GM18526 (cell line): ENCODE measurements around the gene CBX5.

Experiments used
- POLR2A ChIP-seq: IDR thresholded peaks from 3 replicates; pipeline ENCODE4 v1.6.1; 2011; ENCODE audit not compliant: insufficient read length; ENCODE audit errors: extremely low read depth

The CBX5 gene

DNA sequence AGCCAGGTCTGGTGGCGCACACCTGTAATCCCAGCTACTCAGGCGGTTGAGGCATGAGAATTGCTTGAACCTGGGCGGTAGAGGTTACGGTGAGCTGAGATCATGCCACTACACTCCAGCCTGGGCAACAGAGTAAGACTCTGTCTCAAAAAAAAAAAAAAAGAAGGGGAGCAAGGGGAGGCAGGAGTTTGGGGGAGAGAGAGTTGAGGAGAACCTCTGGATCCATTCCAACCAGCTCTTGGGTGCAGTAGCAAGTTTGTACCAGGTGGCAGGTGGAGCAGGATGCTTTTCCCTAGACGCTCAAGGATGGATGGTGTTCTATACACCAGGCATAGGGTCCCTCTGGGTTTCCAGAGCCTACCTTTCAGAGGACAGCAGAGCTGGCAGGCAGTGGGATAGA is 19.0 kb upstream of the CBX5 start:
- no peak for TF ChIP-seq POLR2A

DNA sequence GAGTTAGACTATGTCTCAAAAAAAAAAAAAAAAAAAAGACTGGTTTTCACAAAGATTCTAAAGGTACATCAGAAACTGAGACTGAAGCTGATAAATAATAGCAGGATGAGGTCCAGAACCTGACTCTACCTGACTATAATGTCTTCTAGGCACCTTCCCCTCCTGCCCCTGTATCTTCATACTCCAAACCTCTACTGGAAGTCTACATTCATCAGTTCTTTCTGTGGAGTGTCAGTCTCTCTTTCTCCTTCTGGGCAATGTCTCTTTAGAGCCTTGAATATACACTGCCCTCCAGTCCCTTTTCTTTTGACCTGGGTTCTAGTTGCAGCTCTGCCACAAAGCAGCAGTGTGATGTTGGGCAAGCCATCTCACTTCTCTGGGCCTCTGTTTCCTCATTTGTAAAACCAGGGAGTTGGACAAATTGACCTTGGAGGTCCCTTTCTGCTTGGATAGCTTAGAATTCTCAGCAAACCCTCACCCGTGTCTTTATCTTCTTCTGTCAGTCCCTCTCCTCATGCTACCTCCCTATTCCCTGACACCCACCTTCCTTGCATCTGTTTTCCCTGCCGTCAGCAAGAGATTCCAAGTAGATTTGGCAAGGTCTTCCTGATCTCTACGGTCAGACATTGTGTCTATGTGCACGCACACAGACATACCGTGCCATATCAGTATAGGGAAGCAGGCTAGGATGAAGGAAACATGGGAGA is 16.6 kb upstream of the CBX5 start:
- TF ChIP-seq POLR2A, result no peak

GRCh38 chr12:54294953-54295566 is 15.1 kb upstream of the CBX5 start:
- TF ChIP-seq POLR2A, result no peak

DNA sequence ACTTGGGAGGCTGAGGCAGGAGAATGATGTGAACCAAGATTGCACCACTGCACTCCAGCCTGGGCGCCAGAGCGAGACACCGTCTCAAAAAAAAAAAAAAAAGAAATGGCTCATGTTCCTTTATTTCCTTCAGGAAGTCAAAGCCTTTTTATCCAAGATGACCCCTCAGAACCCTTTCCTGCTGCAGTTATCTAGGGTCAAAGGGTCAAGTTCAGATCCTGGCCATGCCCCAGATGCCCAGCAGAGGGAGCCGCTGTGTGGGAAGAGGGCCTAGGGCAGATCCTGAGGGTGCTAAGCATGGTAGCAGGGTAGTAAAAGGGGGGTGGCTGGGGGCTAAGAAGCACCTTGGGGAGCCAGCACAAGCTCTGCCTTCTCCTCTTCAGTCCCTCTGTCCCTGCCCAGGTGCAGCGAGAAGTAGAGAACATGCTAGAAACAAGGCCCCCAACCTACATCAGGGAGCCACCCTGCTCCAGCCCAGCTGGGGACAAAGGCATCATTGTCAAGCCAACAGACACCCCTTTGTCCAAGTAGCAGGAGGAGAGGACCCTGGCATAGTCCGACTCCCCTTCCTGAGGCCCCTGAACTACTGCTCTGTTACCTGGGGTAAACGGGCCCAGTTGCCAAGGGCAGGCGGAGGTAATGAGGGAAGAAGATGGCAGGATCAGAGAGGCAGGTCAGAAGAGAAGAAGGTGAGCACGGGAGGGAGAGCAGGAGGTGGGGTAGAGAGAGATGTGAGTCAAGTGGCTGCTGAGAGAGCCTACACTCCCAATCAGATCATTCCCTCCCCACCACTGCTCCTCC is 14.4 kb upstream of the CBX5 start:
- no peak for TF ChIP-seq POLR2A

DNA sequence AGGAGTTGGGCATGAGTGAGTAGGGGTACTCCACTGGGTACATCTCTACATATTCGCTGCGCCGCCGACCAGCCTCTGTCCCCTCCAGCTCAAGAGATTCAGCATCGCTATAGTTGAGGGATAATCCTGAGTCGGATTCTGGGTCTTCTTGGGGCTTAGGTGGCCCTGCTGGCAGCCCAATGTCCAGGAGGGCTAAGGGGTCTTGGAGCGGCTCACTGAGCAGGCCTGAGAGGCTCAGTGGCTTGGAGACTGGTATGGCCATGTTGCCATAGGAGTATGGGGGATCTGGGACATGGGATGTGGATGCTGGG is 13.0 kb upstream of the CBX5 start:
- no peak for TF ChIP-seq POLR2A

DNA sequence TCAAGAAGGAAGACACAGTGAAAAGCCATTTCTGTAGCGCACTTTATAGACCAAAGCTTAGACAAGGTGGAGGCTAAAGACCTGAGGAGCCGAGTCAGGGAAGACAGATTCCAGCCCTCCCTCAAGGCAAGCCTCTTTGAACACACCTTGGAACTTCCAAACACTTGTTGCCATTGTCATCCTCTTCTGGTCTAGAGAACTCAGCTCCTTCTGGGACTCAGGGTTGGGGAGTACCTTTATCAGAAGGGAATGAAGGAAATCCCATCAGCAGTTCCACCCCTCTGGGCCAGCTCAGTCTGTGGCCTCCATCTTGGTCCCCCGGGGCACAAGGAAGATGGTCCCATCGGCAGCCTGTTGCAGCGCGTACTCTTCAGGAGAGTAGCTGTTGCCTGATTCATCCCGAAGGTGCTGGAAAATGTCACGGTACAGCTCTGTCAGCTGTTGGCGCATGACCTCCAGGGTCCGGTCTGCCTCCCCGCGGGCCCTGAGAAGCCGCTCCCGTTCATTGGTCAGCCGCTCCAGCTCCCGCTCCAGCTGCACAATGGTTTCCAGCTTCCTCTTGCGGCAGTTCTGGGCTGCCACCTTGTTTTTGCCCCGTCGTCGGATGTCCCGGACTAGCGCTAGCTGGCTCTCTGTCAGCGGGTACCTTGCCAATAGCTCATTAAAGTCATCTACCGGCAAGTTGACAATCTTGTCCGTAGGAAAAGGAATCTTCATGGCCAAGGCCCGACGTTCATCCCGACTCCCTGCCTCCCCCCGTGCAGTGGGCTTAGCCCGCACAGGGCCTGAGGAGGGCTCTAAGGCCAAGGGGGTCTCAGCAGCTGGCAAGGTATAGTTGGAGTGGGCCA is 12.4 kb upstream of the CBX5 start:
- TF ChIP-seq POLR2A, result no peak

DNA sequence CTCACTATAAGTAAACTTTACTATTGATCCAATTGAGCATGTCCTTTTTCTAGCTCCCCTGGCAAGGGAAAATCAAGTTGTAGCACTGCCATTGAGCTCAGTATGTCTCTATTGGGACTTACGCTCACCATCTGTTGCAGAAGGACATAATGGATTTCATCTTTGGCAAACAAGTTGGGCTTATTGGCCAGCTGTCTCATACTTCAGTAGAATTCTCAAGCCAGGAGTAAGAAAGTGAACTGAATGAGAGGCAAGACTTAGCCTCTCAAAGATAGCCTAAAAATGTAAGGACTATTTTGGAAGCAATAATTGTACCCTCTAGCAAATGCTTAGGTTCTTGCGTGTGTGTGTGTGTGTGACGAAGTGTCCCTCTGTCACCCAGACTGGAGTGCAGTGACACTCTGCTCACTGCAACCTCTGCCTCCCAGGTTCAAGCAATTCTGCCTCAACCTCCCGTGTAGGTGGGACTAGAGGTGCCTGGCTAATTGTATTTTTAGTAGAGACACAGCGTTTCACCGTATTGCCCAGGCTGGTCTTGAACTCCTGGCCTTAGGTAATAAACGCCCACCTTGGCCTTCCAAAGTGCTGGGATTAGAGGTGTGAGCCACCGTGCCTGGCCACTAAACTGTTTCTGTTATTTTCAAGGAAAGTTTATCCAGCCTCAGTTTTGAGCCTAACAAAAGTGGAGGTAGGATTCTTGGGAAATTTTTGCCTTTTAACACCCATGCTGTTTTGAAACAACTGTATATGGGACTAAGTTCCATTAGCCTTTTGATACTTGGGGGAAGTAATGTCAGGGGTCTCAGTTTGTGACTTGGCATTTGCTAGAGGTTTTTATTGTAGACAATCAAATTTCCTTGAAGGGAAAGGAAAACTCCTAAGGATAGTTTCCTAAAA is 7.6 kb upstream of the CBX5 start:
- TF ChIP-seq POLR2A, result peak; percentile 43

DNA sequence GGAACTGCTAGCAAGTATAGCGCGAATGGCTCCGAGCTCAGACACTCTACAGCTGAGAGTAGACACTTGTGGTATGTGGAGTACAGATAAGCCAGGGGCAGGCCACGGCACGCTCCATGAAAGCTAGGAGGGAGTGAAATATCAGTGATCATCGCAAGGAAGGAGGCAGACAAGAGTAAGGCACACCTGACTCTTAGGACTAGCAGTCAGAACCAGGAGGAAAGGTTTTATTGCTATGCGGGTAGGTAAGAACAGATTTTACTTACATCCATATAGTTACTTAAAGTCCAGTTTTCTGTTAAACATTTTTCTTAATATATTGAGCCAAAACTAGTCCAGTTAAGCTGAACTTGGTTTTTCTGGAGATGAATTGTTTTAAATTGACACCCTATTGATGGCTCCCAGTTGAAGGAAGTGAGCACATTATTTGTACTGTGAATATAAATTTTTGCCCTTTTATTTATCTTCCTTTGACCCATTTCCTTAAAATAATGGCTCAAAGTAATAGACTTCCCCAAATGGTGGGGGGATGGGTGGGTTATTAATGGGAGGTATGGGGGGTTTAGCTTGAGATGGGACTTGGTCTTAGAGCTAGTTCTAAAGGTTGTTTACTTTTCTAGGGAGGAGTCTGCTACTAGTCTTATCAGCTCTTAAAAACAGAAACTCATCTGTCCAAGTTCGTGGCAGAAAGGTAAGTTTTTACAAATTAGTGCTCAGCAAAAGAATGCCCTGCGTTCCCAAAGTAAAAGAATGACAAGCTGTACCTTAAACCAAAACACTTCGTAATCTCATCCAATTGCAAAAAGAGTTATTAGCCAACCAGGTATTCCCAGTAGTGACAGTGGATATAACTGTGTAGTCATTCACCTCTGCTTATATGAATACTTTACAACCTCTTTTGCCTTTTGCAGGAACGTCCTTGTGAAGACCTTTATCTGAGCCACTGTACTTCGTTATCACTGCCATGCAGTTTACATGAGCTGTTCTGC is 6.4 kb upstream of the CBX5 start:
- TF ChIP-seq POLR2A, result peak; percentile 40

DNA sequence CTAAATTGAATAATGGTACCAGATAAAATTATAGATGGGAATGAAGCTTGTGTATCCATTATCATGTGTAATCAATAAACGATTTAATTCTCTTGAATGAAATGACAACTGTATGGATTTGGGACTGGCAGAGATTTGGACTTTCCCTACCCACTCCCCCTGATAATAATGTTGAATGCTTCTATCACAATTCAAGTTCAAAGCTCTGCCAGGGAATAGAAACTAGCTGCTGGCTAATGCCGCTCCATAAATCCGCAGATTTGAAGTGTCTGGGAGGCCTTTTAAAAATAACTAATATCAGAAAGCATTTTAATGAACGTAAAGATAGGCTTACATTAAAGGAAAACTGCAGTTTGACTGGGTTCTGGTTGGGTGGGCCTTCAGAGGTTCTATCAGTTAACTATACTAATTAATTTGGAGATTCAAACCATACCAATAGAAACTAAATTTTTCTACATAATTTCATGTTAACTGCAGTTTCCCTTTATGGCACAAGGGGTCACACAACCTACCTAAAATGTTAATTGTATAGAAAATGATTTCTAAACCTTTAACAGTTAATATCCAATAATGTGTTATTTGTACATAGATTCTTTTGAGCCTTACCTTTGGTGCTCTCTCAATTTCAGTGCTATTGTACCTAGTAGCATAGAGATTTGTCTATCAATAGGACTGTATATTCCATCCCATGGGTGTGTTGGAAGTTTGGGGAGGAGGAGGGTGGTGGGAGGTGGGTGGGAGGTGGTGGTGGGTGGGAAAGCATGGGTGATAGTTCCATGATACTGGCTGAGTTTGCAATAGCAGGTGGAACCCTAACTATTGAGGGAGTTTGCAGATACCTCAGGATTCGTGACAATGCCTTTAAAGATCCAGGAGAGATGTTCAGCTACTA is 5.5 kb upstream of the CBX5 start:
- TF ChIP-seq POLR2A, result no peak

- TF ChIP-seq POLR2A, result no peak
Measured at GRCh38 chr12:54282949-54283593, 3.1 kb upstream of the CBX5 start.

- peak; percentile 98 for TF ChIP-seq POLR2A
Measured at GRCh38 chr12:54280468-54281260, 742 bp upstream of the CBX5 start, which contains the start of gene HNRNPA1. TSS of gene HNRNPA1 (plus strand) at chr12:54280726. CDS start at chr12:54280808, 82 bp downstream.

DNA sequence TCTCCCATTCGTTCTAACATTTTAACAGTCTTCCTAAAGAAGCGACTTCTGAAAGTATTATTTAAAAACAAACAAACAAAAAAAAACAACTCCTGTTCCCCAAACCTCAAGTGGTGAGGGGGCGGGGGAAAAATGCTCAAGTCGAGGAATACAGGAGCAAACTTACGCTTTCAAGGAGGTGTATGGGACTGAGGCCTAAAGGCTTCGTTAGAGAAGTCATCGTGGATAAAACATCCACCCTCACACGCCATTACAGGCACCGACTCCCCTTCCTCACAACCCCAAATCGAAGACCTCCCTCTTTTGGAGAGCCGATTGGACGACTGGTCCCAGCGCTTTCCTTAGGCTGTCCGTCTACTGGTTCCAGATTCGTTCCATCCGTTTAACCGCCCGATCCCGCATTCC is 693 bp downstream of the CBX5 start:
- no peak for TF ChIP-seq POLR2A
